ENCODE measurements around the gene BCAS3. TPM values are rescaled to one million over a fixed set of nuclear protein-coding genes. Genes with fewer than 3 reads are reported as not detected.

Gene BCAS3
- total RNA-seq, 1 experiment from 2014 or later = 14.3 TPM

DNA sequence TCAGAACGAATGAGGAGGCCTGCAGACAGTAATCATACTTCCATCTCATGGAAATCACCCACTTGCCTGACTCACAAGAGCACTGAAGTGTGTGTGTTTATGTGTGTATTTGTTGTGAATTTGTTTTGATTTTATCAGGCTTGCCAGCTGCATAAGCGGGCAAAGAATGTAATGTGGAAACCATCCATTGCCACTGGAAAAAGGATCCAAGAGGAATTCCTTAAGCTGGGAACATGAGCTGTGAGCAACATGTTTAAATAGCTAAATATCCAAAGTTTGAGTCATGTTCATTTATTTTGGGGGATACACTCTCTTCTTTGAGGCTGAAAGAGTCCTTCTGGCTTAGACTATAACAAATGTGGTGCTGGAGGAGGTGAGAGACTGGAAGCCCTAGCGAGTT, 523.6 kb downstream of the BCAS3 start:
- DNase-seq (ENCODE audit: low read depth in 1 of 2, low spot score in 2 of 2) = peak; percentile 80 to 96
- Histone ChIP-seq H3K27me3 (replicated peaks) (no peaks in the 10 kb centered on the region), H3K4me1 (replicated peaks) (peaks cover 68% of the 10 kb centered on the region), H3K9me3 (replicated peaks) (no peaks in the 10 kb centered on the region), H3K36me3 (no peaks in the 10 kb centered on the region), H3K4me3 (0 out of 2 replicates have a peak overlapping the region, but pooled peaks have one; percentile 3), H3K27ac (peak overlapping the region; percentile 61)

DNA sequence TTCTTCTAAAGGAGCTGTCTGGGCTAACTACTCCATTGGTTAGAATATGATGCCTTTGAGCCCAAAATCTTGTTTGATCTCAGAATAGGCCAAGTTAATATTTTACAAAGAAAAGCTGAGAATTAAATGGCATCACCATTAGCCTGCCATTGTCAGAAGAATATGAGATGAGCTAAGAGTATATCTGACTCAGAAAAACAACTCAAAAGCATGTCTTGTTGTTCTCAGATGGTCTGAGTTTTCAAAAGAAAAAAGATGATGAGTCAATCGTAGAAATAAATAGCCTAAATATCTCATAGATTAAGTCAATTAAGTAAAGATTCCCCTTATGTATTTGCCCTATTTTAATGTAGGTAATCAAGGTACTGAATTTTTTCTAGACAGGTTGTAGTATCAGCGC, 524.9 kb downstream of the BCAS3 start:
- H3K36me3 ChIP-seq = no peaks in the 10 kb centered on the region
- H3K9me3 ChIP-seq (replicated peaks) = no peaks in the 10 kb centered on the region
- no peaks in the 10 kb centered on the region for H3K27me3 ChIP-seq (replicated peaks)
- DNase-seq (ENCODE audit: low read depth in 1 of 2, low spot score in 2 of 2) = peak in 1 of 2 experiments; percentile 48
- H3K4me1 ChIP-seq (replicated peaks) = peaks cover 60% of the 10 kb centered on the region
- H3K27ac ChIP-seq = peak overlapping the region; percentile 10; the same call in 1 of the 2 replicates
- H3K4me3 ChIP-seq = no peak overlapping the region

DNA sequence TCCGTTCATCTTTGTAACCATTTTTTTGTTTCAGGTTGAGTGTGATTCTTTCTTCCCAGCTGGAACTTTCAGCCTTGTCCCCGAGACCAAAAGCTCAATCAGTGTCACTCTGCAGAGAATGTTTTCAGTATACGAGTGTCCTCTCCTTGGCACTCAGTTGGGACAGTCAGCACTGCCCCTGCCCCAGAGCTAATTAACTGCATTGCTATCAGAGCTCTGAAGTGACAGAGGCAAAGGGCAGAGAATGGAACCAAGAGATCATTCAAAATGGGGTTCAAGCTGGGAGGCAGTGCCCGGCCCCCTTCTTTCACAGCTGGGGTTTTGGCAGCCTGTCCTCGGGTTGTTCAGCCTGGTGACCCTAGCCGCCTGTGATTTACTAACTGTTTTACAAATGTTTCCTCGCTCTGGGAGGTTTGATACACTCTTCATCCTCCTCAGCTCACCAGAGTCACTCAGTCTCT, 526.0 kb downstream of the BCAS3 start:
- Histone ChIP-seq H3K4me1 (replicated peaks) (peaks cover 68% of the 10 kb centered on the region), H3K27ac (peak overlapping the region; percentile 33; the same call in 1 of the 2 replicates), H3K4me3 (no peak overlapping the region), H3K9me3 (replicated peaks) (no peaks in the 10 kb centered on the region), H3K27me3 (replicated peaks) (no peaks in the 10 kb centered on the region), H3K36me3 (no peaks in the 10 kb centered on the region)
- DNase-seq (ENCODE audit: low read depth in 1 of 2, low spot score in 2 of 2) = no peak

DNA sequence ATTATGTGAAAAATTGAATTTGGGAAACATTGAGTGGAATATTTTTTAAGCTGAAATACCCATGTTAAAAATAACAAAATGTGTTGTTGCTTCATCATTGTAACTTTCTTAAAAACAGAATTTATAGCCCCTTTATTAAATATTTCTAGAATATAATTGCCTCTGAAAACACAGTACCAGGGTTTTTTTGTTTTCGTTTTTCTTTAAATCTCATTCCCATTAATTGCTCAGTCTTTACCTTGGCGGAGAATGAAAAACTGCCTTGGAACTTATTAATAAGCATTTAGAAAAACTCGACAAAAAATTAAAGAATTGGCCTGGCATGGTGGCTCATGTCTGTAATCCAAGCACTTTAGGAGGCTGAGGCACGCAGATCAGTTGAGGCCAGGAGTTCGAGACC, 526.8 kb downstream of the BCAS3 start:
- no peak for DNase-seq (ENCODE audit: low read depth in 1 of 2, low spot score in 2 of 2)
- Histone ChIP-seq H3K36me3 (no peaks in the 10 kb centered on the region), H3K4me1 (replicated peaks) (peaks cover 76% of the 10 kb centered on the region), H3K9me3 (replicated peaks) (no peaks in the 10 kb centered on the region), H3K27ac (peak overlapping the region; percentile 33; the same call in 1 of the 2 replicates), H3K27me3 (replicated peaks) (no peaks in the 10 kb centered on the region), H3K4me3 (no peak overlapping the region)

DNA sequence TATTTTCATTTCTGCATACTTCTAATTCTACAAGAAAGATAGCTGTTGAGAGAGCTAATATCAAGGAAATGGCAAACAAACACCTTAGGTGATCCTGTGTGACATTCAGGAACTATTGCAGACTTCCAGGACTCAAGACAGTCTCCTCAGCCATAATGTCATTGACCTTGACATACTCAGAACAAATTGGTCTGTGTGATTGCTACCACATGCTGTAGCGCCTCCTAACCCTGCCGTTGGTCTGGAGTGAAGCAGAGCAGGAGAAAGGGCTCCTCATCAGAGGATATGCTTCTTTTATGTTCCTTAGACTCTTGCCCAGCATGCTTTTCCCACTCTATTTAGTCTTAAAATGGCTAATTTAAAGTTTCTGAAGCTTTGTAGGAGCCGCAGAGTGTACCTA, 527.8 kb downstream of the BCAS3 start:
- H3K4me1 ChIP-seq (replicated peaks) = peaks cover 71% of the 10 kb centered on the region
- no peak overlapping the region for H3K27ac ChIP-seq
- DNase-seq (ENCODE audit: low read depth in 1 of 2, low spot score in 2 of 2) = no peak

DNA sequence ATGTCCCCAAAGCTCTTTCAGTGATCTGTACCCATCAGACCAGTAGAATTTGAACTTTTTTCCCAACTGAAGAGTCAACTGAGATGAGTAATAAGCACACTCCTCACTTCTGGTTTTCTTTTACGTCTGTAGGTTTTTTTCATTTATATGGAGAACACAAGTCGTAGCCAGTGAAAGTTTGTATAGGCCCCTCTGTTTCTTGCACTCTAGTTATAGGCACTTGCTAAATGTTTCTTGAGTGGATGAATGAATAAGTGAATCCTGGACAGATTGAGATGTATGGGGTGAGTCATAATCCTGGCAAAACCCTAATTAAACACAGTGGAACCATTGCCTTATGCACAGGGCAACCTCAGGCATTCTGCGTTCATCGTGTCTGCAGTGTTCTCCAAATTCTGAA, 528.3 kb downstream of the BCAS3 start:
- no peak overlapping the region for H3K4me3 ChIP-seq
- H3K9me3 ChIP-seq (replicated peaks) = no peaks in the 10 kb centered on the region
- no peak for DNase-seq (ENCODE audit: low read depth in 1 of 2, low spot score in 2 of 2)
- peaks cover 66% of the 10 kb centered on the region for H3K4me1 ChIP-seq (replicated peaks)
- H3K27ac ChIP-seq = no peak overlapping the region
- no peaks in the 10 kb centered on the region for H3K36me3 ChIP-seq
- no peaks in the 10 kb centered on the region for H3K27me3 ChIP-seq (replicated peaks)

More for the DNA sequence above, 527.8 kb downstream of the BCAS3 start:
- no peaks in the 10 kb centered on the region for H3K27me3 ChIP-seq (replicated peaks)
- no peaks in the 10 kb centered on the region for H3K9me3 ChIP-seq (replicated peaks)
- H3K36me3 ChIP-seq = no peaks in the 10 kb centered on the region
- H3K4me3 ChIP-seq = no peak overlapping the region

DNA sequence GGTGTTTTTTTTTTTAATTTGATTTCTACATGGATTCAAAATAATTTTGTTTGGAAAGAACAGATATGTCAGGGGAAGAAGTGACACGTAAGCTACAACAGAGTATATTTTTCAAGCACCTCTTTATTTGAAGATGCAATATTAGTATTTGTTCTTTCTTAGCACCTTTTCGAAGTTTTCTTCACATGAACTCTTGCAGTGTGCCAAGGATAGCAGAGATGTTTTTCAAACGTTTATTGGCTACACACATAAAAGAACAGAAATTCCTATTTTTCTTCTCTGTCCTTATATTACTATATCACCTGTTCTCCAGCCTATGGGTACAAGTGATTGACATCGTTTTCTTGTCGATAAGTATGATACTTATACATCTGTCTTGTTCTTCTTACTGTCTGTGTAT, 529.3 kb downstream of the BCAS3 start:
- Histone ChIP-seq H3K36me3 (no peaks in the 10 kb centered on the region), H3K27ac (no peak overlapping the region)

DNA sequence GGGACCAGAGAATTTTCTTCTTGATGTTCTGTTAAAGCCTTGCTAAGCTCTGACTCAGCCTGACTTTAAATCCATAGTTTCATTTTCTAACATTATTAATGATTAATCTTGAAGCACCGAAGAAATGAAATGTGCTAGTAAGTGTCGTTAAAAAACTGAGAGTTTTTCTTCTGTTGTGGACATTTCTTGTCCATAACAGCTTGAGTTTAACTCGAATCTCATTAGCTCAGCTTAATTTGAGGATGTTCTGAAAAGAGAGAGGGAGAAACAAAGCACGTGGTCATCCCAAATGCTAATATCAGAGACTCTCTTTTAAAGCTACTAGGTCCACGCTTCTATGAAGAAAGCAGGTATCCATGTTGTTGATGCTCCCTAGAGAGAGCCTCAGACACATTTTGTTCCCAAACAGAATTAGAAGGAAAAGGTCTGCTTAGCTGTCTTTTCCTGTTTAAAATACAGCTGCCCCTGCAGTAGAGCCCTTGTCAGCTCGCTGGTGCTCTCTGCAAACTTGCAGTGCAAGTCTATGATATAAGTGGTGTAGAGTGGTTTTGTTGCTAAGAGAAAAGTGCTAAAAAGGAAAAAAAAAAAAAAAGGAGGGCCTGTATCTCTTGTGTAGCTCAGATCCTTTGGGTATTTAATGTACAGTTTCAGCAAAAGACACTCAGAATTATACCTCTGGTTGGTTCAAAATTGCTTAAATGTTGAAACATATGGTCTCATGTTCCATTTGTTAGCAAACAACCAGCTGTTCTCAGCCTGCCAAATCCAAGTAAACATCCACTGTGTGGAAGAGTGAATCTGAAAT, 530.9 kb downstream of the BCAS3 start:
- Histone ChIP-seq H3K36me3 (no peaks in the 10 kb centered on the region), H3K4me3 (no peak overlapping the region), H3K9me3 (replicated peaks) (no peaks in the 10 kb centered on the region), H3K27me3 (replicated peaks) (no peaks in the 10 kb centered on the region), H3K4me1 (replicated peaks) (peaks cover 42% of the 10 kb centered on the region), H3K27ac (no peak overlapping the region)
- DNase-seq (ENCODE audit: low read depth in 1 of 2, low spot score in 2 of 2) = peak in 1 of 2 experiments; percentile 34

More for the DNA sequence above, 529.3 kb downstream of the BCAS3 start:
- Histone ChIP-seq H3K4me3 (no peak overlapping the region), H3K9me3 (replicated peaks) (no peaks in the 10 kb centered on the region), H3K4me1 (replicated peaks) (peaks cover 57% of the 10 kb centered on the region), H3K27me3 (replicated peaks) (no peaks in the 10 kb centered on the region)
- no peak for DNase-seq (ENCODE audit: low read depth in 1 of 2, low spot score in 2 of 2)

DNA sequence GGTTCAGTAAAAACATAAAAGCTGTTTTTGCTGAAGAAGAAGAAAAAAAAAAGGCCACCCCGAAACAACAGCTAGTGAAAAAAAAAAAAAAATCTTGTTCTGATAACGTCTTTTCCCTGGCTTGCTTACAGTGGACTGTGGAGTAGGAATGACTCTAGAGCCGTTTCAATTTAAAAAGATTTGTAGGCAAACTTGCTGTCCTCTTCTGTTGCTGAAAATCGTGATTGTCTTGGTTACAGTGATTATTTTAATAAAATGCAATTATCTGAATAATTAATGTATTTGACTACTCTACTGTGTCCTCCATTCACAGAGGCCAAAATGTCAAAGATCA, 531.4 kb downstream of the BCAS3 start:
- Histone ChIP-seq H3K9me3 (replicated peaks) (no peaks in the 10 kb centered on the region), H3K27me3 (replicated peaks) (no peaks in the 10 kb centered on the region), H3K4me3 (no peak overlapping the region), H3K27ac (no peak overlapping the region), H3K4me1 (replicated peaks) (peaks cover 36% of the 10 kb centered on the region), H3K36me3 (no peaks in the 10 kb centered on the region)
- no peak for DNase-seq (ENCODE audit: low read depth in 1 of 2, low spot score in 2 of 2)

DNA sequence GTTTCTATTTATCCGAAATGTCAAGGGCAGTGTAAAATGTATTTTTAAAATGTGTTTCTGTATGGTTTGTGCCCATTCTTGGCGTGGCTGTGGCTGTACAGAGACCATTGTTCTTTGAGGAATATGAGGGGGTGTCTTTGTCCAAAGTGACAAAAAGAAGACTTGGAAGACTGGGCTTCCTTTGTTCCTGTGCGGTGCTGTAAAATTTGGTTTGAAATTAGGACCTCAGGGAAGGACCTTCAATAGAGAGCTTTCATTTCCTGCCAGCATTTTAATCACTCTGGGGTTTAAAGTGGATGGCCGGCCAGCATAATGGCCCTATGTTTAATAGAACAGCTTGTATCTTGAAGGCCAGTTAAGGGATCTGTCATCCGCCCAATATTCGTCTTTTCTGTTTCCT, 531.9 kb downstream of the BCAS3 start:
- no peak overlapping the region for H3K4me3 ChIP-seq
- peaks cover 31% of the 10 kb centered on the region for H3K4me1 ChIP-seq (replicated peaks)
- no peaks in the 10 kb centered on the region for H3K27me3 ChIP-seq (replicated peaks)
- no peaks in the 10 kb centered on the region for H3K36me3 ChIP-seq
- no peak overlapping the region for H3K27ac ChIP-seq
- DNase-seq (ENCODE audit: low read depth in 1 of 2, low spot score in 2 of 2) = no peak
- no peaks in the 10 kb centered on the region for H3K9me3 ChIP-seq (replicated peaks)

DNA sequence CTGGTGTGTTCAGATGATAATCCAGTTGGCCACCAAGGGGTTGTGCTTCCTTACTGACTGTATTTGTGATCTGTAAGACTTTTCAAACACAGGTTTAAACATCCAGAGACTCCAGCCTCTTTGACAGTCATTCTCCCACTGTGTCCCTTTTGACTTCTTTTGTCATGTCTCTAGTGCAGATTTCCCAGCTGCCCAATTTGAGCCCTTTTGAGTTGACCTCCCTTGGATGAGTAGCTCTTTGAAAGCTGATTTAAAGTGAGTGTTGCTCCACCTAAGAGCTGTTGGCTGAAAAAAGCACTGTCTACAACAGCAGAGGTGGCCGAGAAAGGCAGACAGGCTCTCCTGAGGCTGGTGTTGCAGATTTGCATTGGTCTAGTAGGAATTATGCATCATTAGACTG, 533.6 kb downstream of the BCAS3 start:
- Histone ChIP-seq H3K4me1 (replicated peaks) (peaks cover 18% of the 10 kb centered on the region), H3K4me3 (no peak overlapping the region), H3K27me3 (replicated peaks) (no peaks in the 10 kb centered on the region), H3K27ac (no peak overlapping the region), H3K9me3 (replicated peaks) (no peaks in the 10 kb centered on the region), H3K36me3 (no peaks in the 10 kb centered on the region)
- no peak for DNase-seq (ENCODE audit: low read depth in 1 of 2, low spot score in 2 of 2)

DNA sequence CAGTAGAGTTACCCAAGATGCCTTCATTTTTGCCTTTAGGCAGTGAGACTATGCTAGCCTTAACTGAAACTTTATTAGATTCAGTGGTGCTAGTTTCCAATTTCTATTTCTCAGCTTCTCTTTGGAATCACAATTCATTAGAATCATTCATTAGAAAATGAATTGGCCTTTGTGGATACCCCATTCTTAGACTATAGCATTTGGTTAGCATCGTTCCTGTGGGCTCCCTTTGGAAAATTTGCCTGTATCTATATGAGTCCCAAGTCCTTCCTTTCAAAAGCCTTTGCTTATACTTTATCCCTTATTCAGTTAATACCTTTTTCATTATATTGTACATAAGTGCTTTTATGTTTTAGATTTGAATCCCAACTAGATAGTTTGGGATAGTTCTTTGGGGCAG, 535.0 kb downstream of the BCAS3 start:
- Histone ChIP-seq H3K4me3 (no peak overlapping the region), H3K27me3 (replicated peaks) (no peaks in the 10 kb centered on the region), H3K27ac (no peak overlapping the region)

DNA sequence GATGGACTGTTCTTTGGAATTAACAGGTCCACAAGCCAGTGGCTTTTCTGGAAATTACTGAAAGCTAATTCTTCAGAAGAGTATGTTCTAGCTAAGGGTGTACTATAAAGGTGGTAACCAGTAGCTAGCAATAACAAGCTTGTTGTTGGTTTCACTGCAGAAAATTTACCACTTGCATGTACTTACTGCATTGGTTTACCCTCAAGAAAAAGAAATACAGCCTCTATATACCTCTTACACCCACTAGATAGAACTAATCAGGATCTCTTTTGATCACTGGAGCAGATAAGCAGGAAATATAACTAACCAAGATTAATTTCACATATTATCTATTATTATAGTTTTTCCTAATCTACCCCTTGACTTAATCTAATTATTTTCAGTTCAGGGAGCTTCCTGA, 537.1 kb downstream of the BCAS3 start:
- Histone ChIP-seq H3K4me3 (no peak overlapping the region), H3K9me3 (replicated peaks) (no peaks in the 10 kb centered on the region), H3K27ac (no peak overlapping the region), H3K27me3 (replicated peaks) (no peaks in the 10 kb centered on the region), H3K36me3 (no peaks in the 10 kb centered on the region), H3K4me1 (replicated peaks) (peaks cover 27% of the 10 kb centered on the region)
- no peak for DNase-seq (ENCODE audit: low read depth in 1 of 2, low spot score in 2 of 2)

More for the DNA sequence above, 535.0 kb downstream of the BCAS3 start:
- DNase-seq (ENCODE audit: low read depth in 1 of 2, low spot score in 2 of 2) = no peak
- Histone ChIP-seq H3K9me3 (replicated peaks) (no peaks in the 10 kb centered on the region), H3K36me3 (no peaks in the 10 kb centered on the region), H3K4me1 (replicated peaks) (peaks cover 24% of the 10 kb centered on the region)

DNA sequence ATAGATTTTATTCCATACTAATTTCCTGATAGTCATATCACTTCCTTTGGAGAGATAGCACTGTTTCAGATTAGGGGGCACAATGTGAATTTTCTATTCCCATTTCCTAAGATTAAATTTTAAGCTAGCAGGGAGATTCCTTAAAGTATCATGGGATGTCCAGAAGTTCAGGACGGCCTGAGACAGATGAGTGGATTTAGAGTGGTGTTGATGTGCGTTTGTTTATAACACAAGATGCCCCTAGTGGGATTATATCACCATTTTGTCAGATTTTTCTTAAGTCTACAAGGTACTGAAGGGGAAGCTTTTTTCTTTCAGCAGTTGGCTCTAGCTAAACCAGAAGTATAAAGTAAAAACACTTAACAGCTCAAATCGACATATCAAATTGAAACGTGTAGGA, 538.4 kb downstream of the BCAS3 start:
- no peaks in the 10 kb centered on the region for H3K27me3 ChIP-seq (replicated peaks)
- no peak for DNase-seq (ENCODE audit: low read depth in 1 of 2, low spot score in 2 of 2)
- no peaks in the 10 kb centered on the region for H3K36me3 ChIP-seq
- H3K4me1 ChIP-seq (replicated peaks) = peaks cover 28% of the 10 kb centered on the region
- no peaks in the 10 kb centered on the region for H3K9me3 ChIP-seq (replicated peaks)
- no peak overlapping the region for H3K27ac ChIP-seq
- no peak overlapping the region for H3K4me3 ChIP-seq

All from SJSA1 (cell line).